HK-2 (cell line): Measurements from ENCODE around the gene CA7.

Experiments used
- DNase-seq: peaks from one replicate; pipeline ENCODE4 v3.0.0-alpha.2; 2018; ENCODE audit not compliant: unreplicated experiment

Gene CA7

GRCh38 chr16:66844342-66845079, at the start of gene CA7:
CA7 (plus strand) TSS chr16:66844414; CDS start chr16:66844488, 74 bp downstream.
- DNase-seq: no peak

GRCh38 chr16:66798161-66798560, 46.1 kb upstream of the CA7 start:
- no peak for DNase-seq

- no peak for DNase-seq
Observed at GRCh38 chr16:66800856-66801255, 43.4 kb upstream of the CA7 start.

- DNase-seq: no peak
Observed at GRCh38 chr16:66801320-66802105, 42.7 kb upstream of the CA7 start, which contains the start of gene TERB1. TERB1 (minus strand) TSS chr16:66801584; CDS start chr16:66796798, 4,786 bp downstream.

GRCh38 chr16:66802159-66802558, 42.1 kb upstream of the CA7 start:
- DNase-seq: no peak

- DNase-seq: no peak
Observed at GRCh38 chr16:66809765-66810164, 34.4 kb upstream of the CA7 start.

- no peak for DNase-seq
Observed at GRCh38 chr16:66810391-66810790, 33.8 kb upstream of the CA7 start.

GRCh38 chr16:66811043-66811442, 33.2 kb upstream of the CA7 start:
- DNase-seq: no peak

- no peak for DNase-seq
Observed at GRCh38 chr16:66814734-66815133, 29.5 kb upstream of the CA7 start.

- DNase-seq: no peak
Observed at GRCh38 chr16:66824006-66824405, 20.2 kb upstream of the CA7 start.

GRCh38 chr16:66830422-66831404, 13.5 kb upstream of the CA7 start, which contains the start of gene NAE1:
NAE1 (minus strand) TSS chr16:66830976; CDS start chr16:66830899, 77 bp downstream.
- DNase-seq: peak; percentile 90

GRCh38 chr16:66832190-66832589, 12.0 kb upstream of the CA7 start:
- no peak for DNase-seq

- DNase-seq: no peak
Observed at GRCh38 chr16:66832661-66833305, 11.4 kb upstream of the CA7 start.

- no peak for DNase-seq
Observed at GRCh38 chr16:66834746-66835145, 9.5 kb upstream of the CA7 start.

- DNase-seq: no peak
Observed at GRCh38 chr16:66840883-66841282, 3.3 kb upstream of the CA7 start.

- DNase-seq: no peak
Observed at GRCh38 chr16:66841366-66841765, 2.8 kb upstream of the CA7 start.

- DNase-seq: no peak
Observed at GRCh38 chr16:66842765-66843164, 1.4 kb upstream of the CA7 start.

- no peak for DNase-seq
Observed at GRCh38 chr16:66843191-66843590, 1.0 kb upstream of the CA7 start.

- DNase-seq: no peak
Observed at GRCh38 chr16:66844009-66844341, 239 bp upstream of the CA7 start.

GRCh38 chr16:66845080-66845410, 831 bp downstream of the CA7 start:
- no peak for DNase-seq

GRCh38 chr16:66845791-66846221, 1.6 kb downstream of the CA7 start:
- no peak for DNase-seq
